Dermis microvascular lymphatic vessel endothelial cell (primary cell): ENCODE measurements around the gene TRPM7. TPM values are rescaled to one million over a fixed set of nuclear protein-coding genes. Genes with fewer than 3 reads are reported as not detected.
"Not testable (repeated sequence)": the region's sequence is repeated elsewhere in the genome, so short reads cannot be mapped to it uniquely, and the experiment has no call there.

ENCODE experiments used
- DNase-seq, 2 donors: peaks; one replicate each; pipeline versions ENCODE4 v3.0.0 to v3.0.0-alpha.2; 2010; ENCODE audit warnings: low read depth in 2 of 2
- total RNA-seq: library from RNA; depleted of rRNA; stranded (reverse); fragments of >200 nt; gene quantifications from 2 replicates; pipeline ENCODE4 v1.2.1, GENCODE V29; 2014

Gene TRPM7, protein sequence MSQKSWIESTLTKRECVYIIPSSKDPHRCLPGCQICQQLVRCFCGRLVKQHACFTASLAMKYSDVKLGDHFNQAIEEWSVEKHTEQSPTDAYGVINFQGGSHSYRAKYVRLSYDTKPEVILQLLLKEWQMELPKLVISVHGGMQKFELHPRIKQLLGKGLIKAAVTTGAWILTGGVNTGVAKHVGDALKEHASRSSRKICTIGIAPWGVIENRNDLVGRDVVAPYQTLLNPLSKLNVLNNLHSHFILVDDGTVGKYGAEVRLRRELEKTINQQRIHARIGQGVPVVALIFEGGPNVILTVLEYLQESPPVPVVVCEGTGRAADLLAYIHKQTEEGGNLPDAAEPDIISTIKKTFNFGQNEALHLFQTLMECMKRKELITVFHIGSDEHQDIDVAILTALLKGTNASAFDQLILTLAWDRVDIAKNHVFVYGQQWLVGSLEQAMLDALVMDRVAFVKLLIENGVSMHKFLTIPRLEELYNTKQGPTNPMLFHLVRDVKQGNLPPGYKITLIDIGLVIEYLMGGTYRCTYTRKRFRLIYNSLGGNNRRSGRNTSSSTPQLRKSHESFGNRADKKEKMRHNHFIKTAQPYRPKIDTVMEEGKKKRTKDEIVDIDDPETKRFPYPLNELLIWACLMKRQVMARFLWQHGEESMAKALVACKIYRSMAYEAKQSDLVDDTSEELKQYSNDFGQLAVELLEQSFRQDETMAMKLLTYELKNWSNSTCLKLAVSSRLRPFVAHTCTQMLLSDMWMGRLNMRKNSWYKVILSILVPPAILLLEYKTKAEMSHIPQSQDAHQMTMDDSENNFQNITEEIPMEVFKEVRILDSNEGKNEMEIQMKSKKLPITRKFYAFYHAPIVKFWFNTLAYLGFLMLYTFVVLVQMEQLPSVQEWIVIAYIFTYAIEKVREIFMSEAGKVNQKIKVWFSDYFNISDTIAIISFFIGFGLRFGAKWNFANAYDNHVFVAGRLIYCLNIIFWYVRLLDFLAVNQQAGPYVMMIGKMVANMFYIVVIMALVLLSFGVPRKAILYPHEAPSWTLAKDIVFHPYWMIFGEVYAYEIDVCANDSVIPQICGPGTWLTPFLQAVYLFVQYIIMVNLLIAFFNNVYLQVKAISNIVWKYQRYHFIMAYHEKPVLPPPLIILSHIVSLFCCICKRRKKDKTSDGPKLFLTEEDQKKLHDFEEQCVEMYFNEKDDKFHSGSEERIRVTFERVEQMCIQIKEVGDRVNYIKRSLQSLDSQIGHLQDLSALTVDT (N-terminal part only)
- 19.0 and 21.5 TPM in 2 replicates for total RNA-seq

GRCh38 chr15:50686469-50687301 is at the start of gene TRPM7:
Gene TRPM7, minus strand, starts transcription at chr15:50686797. Its CDS starts 264 bp downstream, at chr15:50686533.
- peak; percentile 62 to 88 for DNase-seq

- no peak for DNase-seq
These were observed 48.6 kb upstream of the TRPM7 start for GRCh38 chr15:50735156-50735555.

GRCh38 chr15:50726315-50726714 is 39.7 kb upstream of the TRPM7 start:
- no peak for DNase-seq

DNA sequence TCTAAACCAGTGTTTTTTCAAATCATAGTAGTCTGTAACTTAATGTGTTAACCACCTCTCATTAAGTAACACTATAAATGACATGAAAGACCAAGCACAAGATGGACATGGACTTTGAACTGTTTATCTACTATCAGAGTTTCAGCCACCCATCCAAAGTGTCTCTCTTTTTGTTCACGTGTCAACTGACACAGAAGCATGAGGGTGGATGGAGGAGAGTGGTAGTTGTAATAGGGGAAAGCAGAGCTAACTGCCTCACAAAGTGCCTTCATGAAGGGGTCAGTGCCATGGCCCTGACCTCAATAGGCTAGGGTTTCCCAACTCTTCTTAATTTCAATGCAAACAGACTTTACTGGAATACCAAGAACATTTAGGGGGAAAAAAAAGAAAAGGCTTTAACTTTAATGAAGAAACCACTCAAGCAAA is 32.1 kb upstream of the TRPM7 start:
- DNase-seq, result no peak

DNA sequence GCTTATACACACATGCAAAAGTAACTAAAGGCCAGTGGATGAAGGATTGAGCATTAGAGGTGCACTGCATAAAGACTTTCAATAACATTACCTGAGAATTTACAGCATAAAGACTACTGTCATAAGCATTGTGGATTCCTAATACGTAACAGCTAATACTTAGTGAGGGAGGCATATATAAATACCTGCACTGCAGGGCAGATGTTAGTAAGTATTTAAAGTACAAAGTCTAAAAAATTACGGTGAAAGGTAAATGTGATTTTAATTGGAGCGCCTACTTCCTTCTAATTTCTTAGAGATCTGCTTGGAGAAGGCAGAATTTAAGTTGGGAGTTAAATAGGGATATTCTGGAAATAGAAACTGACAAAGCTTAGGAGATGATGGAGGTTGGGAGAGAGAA is 25.4 kb upstream of the TRPM7 start:
- DNase-seq, result no peak

DNA sequence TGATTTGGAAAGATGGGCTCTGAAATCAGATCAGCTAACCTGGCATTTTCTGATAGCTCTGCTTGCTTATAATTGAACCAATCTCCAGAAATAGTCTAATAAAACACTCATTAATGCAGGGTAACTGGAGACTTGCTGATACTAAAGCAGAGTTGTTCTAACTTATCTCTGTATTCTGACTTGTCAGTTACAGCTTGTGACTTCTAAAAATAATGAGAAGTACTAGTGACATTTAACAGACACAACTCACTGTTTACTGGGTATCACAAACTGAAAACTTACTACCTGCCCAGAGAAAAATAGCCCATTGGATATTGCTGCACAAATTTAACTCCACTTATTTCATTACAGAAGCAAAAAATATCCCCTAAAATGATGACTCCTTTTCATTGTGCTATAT is 24.0 kb upstream of the TRPM7 start:
- no peak for DNase-seq

- DNase-seq, result no peak
These were observed 21.4 kb upstream of the TRPM7 start for GRCh38 chr15:50707878-50708427.

- no peak for DNase-seq
These were observed 16.3 kb upstream of the TRPM7 start for GRCh38 chr15:50702762-50703334.

DNA sequence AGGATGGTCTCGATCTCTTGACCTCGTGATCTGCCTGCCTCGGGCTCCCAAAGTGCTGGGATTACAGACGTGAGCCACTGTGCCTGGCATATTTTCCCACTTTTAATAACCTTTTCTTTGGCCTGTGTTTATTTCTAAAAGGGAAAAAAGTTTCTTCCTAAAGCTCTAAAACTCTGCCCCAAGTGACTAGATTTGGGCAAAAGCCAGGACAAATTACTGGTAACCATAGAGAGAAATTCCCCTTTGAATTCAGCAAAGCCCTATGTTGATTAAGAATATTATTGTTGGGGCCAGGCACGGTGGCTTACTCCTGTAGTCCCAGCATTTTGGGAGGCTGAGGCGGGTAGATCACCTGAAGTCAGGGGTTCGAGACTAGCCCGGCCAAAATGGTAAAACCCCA is 11.5 kb upstream of the TRPM7 start:
- DNase-seq, result no peak

GRCh38 chr15:50697109-50697797 is 10.7 kb upstream of the TRPM7 start:
- no peak for DNase-seq

DNA sequence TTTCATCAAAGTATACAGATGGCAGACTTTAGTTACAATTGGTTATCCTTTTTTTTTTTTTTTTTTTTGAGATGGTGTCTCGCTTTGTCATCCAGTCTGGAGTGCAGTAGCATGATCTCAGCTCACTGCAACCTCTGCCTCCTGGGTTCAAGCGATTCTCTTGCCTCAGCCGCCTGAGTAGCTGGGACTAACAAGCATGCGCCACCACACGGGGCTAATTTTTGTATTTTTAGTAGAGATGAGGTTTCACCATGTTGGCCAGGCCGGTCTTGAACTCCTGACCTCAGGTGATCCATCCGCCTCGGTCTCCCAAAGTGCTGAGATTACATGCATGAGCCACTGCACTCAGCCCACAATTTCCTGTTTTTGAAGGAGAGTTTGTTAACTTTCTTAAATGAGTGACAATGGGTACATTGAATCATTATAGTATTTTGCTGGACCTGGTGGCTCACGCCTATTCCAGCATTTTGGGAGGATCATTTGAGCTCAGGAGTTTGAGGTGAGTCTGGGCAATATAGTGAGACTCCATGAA is 8.1 kb upstream of the TRPM7 start:
- DNase-seq, result not testable (repeated sequence)

GRCh38 chr15:50687302-50687902 is 805 bp upstream of the TRPM7 start:
- no peak for DNase-seq

DNA sequence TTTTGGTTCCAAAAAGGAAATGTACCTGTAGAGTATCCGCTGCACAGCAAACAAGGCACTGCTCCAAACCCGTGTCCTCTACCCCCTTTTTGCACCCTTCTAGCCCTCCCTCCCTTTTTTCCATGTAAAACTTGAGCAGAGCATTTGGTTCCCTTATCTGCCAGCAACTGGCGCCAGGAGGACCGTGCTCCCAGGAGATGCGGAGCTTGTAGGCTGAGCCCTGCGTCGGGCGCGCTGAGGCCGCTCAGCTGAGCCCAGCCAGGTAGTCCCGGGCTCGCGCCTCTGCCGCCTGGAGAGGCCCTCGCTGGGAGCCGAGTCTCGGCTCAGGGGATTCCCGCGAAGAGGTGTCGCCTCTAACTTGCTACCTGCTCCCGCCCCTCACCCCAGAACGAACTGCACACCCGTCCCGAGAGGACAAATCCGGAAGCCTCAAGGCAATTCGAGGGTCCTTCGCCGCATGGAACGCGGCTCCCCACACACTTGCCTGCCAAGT is 575 bp downstream of the TRPM7 start:
- peak; percentile 9 to 64 for DNase-seq

GRCh38 chr15:50685191-50685975 is 1.2 kb downstream of the TRPM7 start:
- DNase-seq, result peak in 1 of 2 donors; percentile 7

GRCh38 chr15:50681467-50681866 is 5.1 kb downstream of the TRPM7 start:
- no peak for DNase-seq

- DNase-seq, result no peak
These were observed 9.7 kb downstream of the TRPM7 start for GRCh38 chr15:50676799-50677483.

GRCh38 chr15:50675535-50676144 is 11.0 kb downstream of the TRPM7 start:
- DNase-seq, result peak; percentile 30 to 41
